Mesothelial cell of epicardium (in vitro differentiated cells): Measurements from ENCODE around the gene NLRC3. TPM values are rescaled to one million over a fixed set of nuclear protein-coding genes. Genes with fewer than 3 reads are reported as not detected.

ENCODE experiments used
- DNase-seq, 2 experiments: peaks; one replicate each; pipeline ENCODE4 v3.0.0; 2021; ENCODE audit warnings: low spot score in 2 of 2; ENCODE audit not compliant: unreplicated experiment in 2 of 2
- H3K27ac Mint-ChIP-seq: 2 replicates; pipeline ENCODE4 v1.8.0; 2021; ENCODE audit warnings: mixed read lengths
- H3K27me3 Mint-ChIP-seq: 2 replicates; pipeline ENCODE4 v1.8.0; 2021; ENCODE audit warnings: low read depth, mixed read lengths
- H3K36me3 Mint-ChIP-seq: 2 replicates; pipeline ENCODE4 v1.8.0; 2021; ENCODE audit warnings: mixed read lengths
- H3K4me1 Mint-ChIP-seq: 2 replicates; pipeline ENCODE4 v1.8.0; 2021; ENCODE audit warnings: mixed read lengths
- H3K4me3 Mint-ChIP-seq: 2 replicates; pipeline ENCODE4 v1.8.0; 2021; ENCODE audit warnings: mild to moderate bottlenecking, moderate library complexity, mixed read lengths
- H3K9me3 Mint-ChIP-seq: 2 replicates; pipeline ENCODE4 v1.8.0; 2021; ENCODE audit warnings: mixed read lengths
- CTCF ChIP-seq: fragments of 200-600 bp; sonication (generic); IDR thresholded peaks from one replicate; pipeline ENCODE4 v1.5.0; 2021; ENCODE audit warnings: antibody characterized with exemption; ENCODE audit not compliant: unreplicated experiment
- total RNA-seq: library from RNA; stranded (reverse); gene quantifications from 3 replicates; pipeline ENCODE4 v1.2.1, GENCODE V29; 2021

The NLRC3 gene
- total RNA-seq, 1 donor from 2014 or later = 0.13 TPM

GRCh38 chr16:3525951-3526350 is 51.3 kb downstream of the NLRC3 start:
- no peak for DNase-seq
- Mint-ChIP-seq H3K36me3 (peaks cover 53% of the 10 kb centered on the region), H3K9me3 (peaks cover 12% of the 10 kb centered on the region), H3K27me3 (no peaks in the 10 kb centered on the region), H3K4me3 (no peak overlapping the region), H3K27ac (no peak overlapping the region), H3K4me1 (peaks cover 2% of the 10 kb centered on the region)
- TF ChIP-seq CTCF = no peak

- Mint-ChIP-seq H3K4me1 (peaks cover 16% of the 10 kb centered on the region), H3K4me3 (no peak overlapping the region), H3K9me3 (peaks cover 8% of the 10 kb centered on the region), H3K27ac (no peak overlapping the region), H3K27me3 (no peaks in the 10 kb centered on the region), H3K36me3 (peaks cover 43% of the 10 kb centered on the region)
- no peak for DNase-seq
- TF ChIP-seq CTCF = no peak
Observed at GRCh38 chr16:3523281-3523680, 53.9 kb downstream of the NLRC3 start.

- H3K4me1 Mint-ChIP-seq = peaks cover 17% of the 10 kb centered on the region
- H3K27me3 Mint-ChIP-seq = no peaks in the 10 kb centered on the region
- no peak for TF ChIP-seq CTCF
- H3K9me3 Mint-ChIP-seq = no peaks in the 10 kb centered on the region
- H3K27ac Mint-ChIP-seq = peak overlapping the region; percentile 98
- H3K4me3 Mint-ChIP-seq = peak overlapping the region; percentile 36
- no peak for DNase-seq
- H3K36me3 Mint-ChIP-seq = peaks cover 29% of the 10 kb centered on the region
Observed at GRCh38 chr16:3520841-3521240, 56.4 kb downstream of the NLRC3 start.

- H3K36me3 Mint-ChIP-seq = peaks cover 25% of the 10 kb centered on the region
- peaks cover 17% of the 10 kb centered on the region for H3K4me1 Mint-ChIP-seq
- TF ChIP-seq CTCF = no peak
- H3K4me3 Mint-ChIP-seq = peak overlapping the region; percentile 36
- H3K9me3 Mint-ChIP-seq = no peaks in the 10 kb centered on the region
- H3K27ac Mint-ChIP-seq = peak overlapping the region; percentile 98
- no peaks in the 10 kb centered on the region for H3K27me3 Mint-ChIP-seq
- no peak for DNase-seq
Observed at GRCh38 chr16:3520413-3520812, 56.8 kb downstream of the NLRC3 start.

GRCh38 chr16:3519581-3519980 is 57.6 kb downstream of the NLRC3 start:
- Mint-ChIP-seq H3K4me3 (no peak overlapping the region), H3K27ac (peak overlapping the region; percentile 98), H3K36me3 (peaks cover 20% of the 10 kb centered on the region), H3K4me1 (peaks cover 17% of the 10 kb centered on the region), H3K9me3 (no peaks in the 10 kb centered on the region), H3K27me3 (no peaks in the 10 kb centered on the region)
- TF ChIP-seq CTCF = no peak
- no peak for DNase-seq

- H3K27me3 Mint-ChIP-seq = no peaks in the 10 kb centered on the region
- H3K36me3 Mint-ChIP-seq = peaks cover 19% of the 10 kb centered on the region
- H3K27ac Mint-ChIP-seq = peak overlapping the region; percentile 98
Observed at GRCh38 chr16:3518986-3519348, 58.2 kb downstream of the NLRC3 start.

More at GRCh38 chr16:3518986-3519348, 58.2 kb downstream of the NLRC3 start:
- TF ChIP-seq CTCF = no peak
- peaks cover 17% of the 10 kb centered on the region for H3K4me1 Mint-ChIP-seq
- no peak for DNase-seq
- no peaks in the 10 kb centered on the region for H3K9me3 Mint-ChIP-seq
- no peak overlapping the region for H3K4me3 Mint-ChIP-seq
